ENCODE measurements around the gene OR2AG2.

The OR2AG2 gene, protein sequence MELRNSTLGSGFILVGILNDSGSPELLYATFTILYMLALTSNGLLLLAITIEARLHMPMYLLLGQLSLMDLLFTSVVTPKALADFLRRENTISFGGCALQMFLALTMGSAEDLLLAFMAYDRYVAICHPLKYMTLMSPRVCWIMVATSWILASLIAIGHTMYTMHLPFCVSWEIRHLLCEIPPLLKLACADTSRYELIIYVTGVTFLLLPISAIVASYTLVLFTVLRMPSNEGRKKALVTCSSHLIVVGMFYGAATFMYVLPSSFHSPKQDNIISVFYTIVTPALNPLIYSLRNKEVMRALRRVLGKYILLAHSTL

DNA sequence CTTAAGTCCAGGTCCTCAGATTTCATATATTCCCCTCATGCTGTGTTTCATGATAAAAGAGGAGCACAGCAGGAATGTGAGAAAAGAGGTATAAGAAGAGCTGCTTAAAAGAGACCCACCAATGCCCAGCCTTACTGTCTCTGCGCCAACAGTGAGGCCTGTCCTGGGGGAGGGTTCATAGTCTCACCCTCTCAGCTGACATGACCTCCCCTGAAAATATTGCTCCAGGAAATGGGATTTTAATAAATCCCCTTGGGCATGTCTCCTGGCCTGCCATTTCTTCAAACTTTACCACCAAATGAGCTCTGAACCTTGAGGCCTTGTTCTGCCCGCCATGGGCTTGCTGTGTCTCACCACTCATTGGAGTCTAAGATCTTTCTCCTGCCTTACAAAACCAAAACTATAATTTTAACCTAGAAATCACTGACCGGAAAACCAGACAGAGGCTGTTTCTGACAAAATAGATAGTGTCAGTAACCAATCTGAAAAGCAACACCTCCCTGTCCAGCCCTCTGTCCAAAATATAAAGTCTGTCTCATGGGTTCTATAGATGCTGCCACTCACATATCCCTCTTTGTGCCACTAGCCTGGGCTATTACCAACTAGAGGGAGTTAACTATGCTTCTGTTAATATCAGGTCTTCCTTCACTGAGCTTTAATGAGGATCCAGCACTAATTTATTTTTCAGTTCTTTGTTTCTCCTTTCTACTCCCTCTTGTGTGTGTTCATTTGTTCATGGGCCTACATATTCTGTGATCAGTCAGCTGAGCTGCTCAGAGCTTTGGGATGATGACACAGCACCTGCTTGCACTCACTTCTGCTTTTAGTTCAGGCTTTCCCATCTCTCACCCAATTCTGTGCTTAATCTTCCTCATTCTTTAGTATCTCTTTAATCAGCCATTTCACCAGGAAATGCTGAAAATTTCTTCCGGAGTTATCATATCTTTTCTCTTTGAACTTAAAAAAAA is at the start of gene OR2AG2:
TSS of gene OR2AG2 (minus strand) at position 51 of the 968 bp plus-strand sequence. CDS start 3,019 bp downstream, outside the sequence.
- TF ChIP-seq GATA2 (IDR thresholded peaks at IDR 0.05; ENCODE audit: low read depth, low read length) (no peak), GATA3 (IDR thresholded peaks at IDR 0.05; ENCODE audit: low read depth, low read length) (no peak)

DNA sequence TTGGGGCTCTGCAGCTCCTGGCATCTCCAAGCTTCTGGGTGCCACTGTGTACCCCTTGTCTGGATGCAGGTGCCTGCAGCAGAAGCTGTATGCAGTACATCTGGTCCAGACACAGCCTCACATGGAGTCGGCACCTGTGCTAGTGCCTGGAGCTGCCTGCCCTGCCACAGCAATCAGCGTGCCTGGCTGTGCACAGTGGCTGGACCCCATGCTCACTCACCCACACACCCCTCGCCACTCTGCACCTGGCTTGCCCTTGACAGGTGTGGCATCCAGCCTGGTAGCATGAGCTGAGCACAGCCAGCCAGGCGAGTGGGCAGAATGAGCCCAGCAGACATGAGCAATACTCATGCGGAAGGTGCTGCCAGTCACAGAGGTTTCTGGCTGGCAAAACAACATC is 47.2 kb upstream of the OR2AG2 start:
- TF ChIP-seq GATA3 (IDR thresholded peaks at IDR 0.05; ENCODE audit: low read depth, low read length): no peak
- no peak for TF ChIP-seq GATA2 (IDR thresholded peaks at IDR 0.05; ENCODE audit: low read depth, low read length)

DNA sequence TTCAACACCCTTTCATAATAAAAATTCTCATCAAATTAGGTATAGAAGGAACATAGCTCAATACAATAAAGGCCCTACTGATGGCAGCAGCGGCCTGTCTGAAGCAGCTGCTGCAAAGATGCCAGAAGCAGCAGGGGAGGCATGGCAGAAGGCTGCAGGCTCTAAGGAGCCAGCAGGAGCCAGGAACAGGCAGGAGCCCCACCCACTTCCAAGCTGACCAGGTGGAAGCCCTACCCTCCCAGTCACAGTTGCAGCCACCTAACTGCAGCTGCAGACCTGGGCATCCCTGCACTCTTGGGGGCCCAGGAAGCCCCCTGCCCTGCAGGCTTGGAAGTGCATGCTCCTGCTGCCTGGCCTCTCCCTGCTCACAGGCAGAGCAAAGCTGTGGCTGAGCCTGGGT is 45.9 kb upstream of the OR2AG2 start:
- no peak for TF ChIP-seq GATA3 (IDR thresholded peaks at IDR 0.05; ENCODE audit: low read depth, low read length)
- no peak for TF ChIP-seq GATA2 (IDR thresholded peaks at IDR 0.05; ENCODE audit: low read depth, low read length)

DNA sequence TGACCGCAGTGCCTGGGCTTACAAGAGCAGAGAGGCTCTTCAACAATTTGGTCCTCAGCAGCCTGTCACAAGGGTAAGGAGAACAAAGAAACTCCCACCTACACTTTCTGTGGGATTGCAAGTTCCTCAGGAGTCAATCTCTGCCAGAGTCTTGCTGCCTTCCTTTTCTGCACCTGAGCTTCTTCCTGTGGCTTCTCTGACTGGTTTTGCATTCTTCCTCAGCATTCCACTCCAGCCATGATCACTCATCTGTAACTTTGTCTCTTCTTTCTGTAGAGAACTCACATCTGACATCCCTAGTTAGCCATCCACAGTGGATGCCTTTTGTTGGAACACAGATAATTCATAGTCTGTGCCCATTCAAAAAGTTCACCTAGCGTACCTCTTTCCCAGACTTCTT is 41.9 kb upstream of the OR2AG2 start:
- TF ChIP-seq GATA2 (IDR thresholded peaks at IDR 0.05; ENCODE audit: low read depth, low read length): no peak
- no peak for TF ChIP-seq GATA3 (IDR thresholded peaks at IDR 0.05; ENCODE audit: low read depth, low read length)

DNA sequence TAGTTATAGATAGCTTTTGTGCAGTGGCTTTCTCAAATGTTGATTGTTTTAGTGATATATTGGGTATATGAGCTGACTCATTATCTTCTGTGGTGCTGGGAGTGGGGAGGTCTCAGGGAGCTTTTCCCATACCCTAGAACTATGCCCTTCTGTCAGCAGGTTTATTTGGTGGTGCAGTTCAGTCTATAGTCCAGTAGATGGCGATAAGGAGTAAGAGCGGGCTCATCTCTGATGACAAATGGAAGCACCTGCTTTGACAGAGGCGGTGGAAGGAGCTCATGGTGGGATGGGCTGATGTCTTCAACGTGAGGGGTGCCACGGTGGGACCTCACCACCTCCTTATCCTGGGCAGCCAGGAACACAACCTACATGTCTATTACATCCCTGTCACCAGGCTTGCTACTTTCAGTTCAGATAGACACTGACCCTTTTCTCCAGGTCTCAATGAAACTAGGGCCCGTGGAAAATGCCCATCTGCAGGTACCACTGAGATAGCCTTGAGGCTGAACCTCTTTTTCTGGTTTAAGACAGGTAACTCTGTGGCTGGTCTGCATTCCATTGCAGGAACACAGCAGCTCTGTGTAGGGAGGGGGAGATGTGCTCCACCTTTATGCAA is 40.7 kb upstream of the OR2AG2 start:
- no peak for TF ChIP-seq GATA3 (IDR thresholded peaks at IDR 0.05; ENCODE audit: low read depth, low read length)
- no peak for TF ChIP-seq GATA2 (IDR thresholded peaks at IDR 0.05; ENCODE audit: low read depth, low read length)

DNA sequence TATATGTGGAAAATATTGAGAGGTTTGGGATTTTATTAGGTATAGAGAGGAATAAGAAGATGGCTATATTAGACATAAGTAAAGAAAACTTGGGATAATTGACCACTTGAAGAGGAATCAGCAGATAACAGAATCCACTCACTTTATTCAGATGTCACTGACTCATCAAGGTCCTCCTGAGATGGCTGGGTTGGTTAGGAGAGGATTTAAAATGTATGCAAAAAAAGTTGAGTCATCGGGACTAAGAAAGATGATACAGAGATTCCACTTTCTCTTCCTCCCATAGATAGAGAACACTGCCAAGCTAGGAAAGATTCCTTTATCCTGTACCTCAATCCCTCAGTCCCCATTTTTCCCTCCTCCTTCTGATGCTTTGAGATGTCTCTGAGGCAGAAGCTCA is 27.6 kb upstream of the OR2AG2 start, which contains the start of gene OR6A2:
TSS of gene OR6A2 (minus strand) at position 288 of the 400 bp plus-strand sequence. CDS start 3,981 bp downstream, outside the sequence.
- no peak for TF ChIP-seq GATA2 (IDR thresholded peaks at IDR 0.05; ENCODE audit: low read depth, low read length)
- no peak for TF ChIP-seq GATA3 (IDR thresholded peaks at IDR 0.05; ENCODE audit: low read depth, low read length)

DNA sequence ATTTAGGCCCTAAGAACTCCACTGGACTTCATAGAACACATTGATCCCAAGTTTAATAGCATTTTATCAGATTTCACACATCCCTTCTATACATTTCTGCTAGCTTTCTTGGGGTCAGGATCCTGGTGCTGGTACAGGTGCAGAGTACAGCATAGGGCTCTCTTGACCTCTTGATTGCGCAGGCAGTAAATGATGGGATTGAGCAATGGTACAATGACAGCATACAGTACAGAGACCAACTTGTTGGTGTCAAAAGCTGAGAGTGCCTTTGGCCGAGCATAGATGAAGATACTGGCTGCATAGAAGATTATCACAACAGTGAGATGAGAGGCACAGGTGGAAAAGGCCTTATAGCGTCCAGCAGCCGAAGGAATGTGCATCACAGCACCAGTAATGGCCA is 22.9 kb upstream of the OR2AG2 start:
- TF ChIP-seq GATA2 (IDR thresholded peaks at IDR 0.05; ENCODE audit: low read depth, low read length): no peak
- no peak for TF ChIP-seq GATA3 (IDR thresholded peaks at IDR 0.05; ENCODE audit: low read depth, low read length)

DNA sequence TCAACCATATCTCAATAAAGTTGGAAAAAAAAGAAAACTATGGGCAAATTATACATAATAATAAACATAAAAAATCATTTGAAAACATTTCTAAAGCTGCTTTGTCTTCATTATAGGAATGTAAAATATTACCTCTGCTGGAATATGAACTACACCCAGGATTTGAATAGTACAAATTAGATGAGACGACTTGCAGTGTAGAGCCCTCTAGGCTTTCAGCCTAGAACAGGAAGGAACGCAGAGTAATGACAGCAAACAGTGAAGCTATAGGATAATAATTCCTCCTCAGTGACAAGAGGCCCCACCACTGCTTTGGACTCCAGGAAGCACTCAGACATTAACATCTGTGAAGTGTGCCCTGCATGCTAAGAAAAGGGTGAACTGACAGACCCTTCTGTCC is 18.8 kb upstream of the OR2AG2 start:
- no peak for TF ChIP-seq GATA3 (IDR thresholded peaks at IDR 0.05; ENCODE audit: low read depth, low read length)

DNA sequence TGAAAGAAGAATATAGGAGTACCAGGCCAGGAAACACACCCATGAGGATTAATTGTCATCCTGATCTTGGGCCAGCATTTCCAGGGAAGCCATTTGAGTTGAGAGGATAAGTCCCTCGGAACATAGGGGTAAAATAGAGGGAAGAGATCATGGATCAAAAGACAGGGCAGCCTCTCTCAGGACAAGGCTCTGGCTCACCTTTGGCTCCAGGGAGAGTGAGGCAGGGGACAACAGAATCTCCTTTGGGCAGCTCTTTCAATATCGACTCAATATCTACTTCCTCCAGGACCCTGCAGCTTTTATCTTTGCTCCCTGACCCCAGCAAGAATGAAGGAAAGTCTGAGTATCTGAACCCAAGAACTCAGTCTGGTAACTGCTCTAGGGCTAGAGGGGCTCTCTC is 10.9 kb upstream of the OR2AG2 start, which contains the start of gene OR2AG1:
TSS of gene OR2AG1 (plus strand) at position 301 of the 400 bp plus-strand sequence. CDS start 2,018 bp downstream, outside the sequence.
- TF ChIP-seq GATA2 (IDR thresholded peaks at IDR 0.05; ENCODE audit: low read depth, low read length) (no peak), GATA3 (IDR thresholded peaks at IDR 0.05; ENCODE audit: low read depth, low read length) (no peak)

DNA sequence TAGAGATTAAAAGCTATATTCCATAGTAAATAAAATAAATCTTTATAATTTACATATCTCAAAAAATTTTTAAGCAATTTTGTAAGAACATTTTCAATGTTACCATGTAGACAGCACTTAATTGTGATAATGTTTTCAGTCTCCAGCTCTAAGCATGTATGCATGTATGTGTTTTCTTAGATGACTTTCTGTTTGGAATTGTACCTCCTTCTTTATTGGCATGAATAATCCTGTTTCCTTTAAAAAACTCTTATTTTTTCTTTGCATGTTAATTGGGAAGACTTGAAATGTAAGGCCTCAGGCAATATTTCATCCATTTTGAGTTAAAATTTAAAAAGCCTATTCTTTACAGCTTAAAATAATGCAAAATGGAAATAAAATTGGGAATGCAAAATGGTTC is 9.1 kb upstream of the OR2AG2 start:
- TF ChIP-seq GATA2 (IDR thresholded peaks at IDR 0.05; ENCODE audit: low read depth, low read length) (no peak), GATA3 (IDR thresholded peaks at IDR 0.05; ENCODE audit: low read depth, low read length) (no peak)

DNA sequence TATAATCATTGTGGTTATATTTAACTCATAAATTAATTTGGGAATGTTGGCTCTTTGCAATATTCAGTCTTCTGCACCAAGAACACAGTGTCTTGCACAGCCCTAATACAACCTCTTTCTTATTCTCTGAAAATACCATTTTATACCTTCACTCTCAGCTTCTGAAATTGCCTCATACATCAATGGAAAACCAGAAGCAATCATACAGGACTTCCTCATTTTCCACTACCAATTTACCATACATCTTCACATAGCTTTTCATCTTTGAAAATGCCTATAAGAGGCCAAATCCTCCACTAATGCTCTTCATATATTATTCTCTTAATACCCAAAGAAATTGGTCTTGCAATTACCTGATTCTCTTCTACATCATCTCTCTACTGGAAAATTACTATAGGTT is 6.7 kb upstream of the OR2AG2 start:
- TF ChIP-seq GATA2 (IDR thresholded peaks at IDR 0.05; ENCODE audit: low read depth, low read length) (no peak), GATA3 (IDR thresholded peaks at IDR 0.05; ENCODE audit: low read depth, low read length) (no peak)

DNA sequence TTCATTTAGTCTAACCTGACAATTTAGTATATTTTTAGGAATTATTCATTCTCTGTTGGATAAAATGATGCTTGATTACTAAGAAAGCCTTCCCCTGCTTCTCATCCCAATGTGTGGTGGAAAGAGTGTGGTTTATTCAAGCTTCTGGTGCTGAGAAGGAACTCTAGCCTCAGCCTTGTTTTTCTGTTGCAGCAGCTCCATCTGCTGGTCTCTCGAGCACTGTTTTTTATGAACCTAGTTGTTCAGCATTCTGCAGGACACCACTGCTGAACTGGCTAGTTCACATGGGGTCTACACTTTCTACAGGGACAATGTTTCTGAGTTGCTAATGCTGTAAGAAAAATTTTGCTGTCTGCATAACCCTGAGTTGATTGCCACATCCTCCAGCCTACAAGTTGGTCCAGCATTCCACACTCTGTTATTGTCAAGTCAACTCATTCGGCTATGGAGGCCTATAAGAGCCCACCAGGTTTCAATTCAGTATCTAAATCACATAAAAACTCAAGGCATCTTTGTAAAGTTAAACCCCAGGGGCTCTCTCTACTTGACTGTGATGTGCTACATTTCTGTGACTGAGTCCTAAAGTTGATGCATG is 14.3 kb downstream of the OR2AG2 start:
- TF ChIP-seq GATA2 (IDR thresholded peaks at IDR 0.05; ENCODE audit: low read depth, low read length) (no peak), GATA3 (IDR thresholded peaks at IDR 0.05; ENCODE audit: low read depth, low read length) (no peak)

DNA sequence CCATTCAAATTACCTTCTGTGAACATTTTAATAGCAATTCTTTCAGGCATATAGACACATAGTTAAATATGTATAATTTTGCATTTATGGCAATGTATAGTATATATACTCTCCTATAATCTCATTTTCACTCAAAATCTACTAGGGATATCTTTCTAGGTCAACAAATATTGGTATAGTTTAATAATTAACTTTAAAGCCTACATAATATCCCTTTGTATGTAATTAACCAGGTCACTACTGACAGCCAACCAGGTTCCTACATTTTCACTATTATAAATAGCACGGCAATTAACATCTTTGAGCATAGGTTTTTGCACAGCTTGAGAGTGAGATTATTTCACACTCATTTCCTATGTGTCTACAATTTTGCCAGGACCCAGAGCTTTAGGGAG is 15.8 kb downstream of the OR2AG2 start:
- no peak for TF ChIP-seq GATA2 (IDR thresholded peaks at IDR 0.05; ENCODE audit: low read depth, low read length)
- TF ChIP-seq GATA3 (IDR thresholded peaks at IDR 0.05; ENCODE audit: low read depth, low read length): no peak
